Stimulated activated naive CD4-positive, alpha-beta T cell (primary cell): ENCODE results near the gene TRIM32.
"Not testable (repeated sequence)": the region's sequence is repeated elsewhere in the genome, so short reads cannot be mapped to it uniquely, and the experiment has no call there.

Experiments
- DNase-seq, 6 experiments: peaks; one replicate each; lab custom pipeline; 2025; lab: John Stamatoyannopoulos, UW

Gene TRIM32

DNA sequence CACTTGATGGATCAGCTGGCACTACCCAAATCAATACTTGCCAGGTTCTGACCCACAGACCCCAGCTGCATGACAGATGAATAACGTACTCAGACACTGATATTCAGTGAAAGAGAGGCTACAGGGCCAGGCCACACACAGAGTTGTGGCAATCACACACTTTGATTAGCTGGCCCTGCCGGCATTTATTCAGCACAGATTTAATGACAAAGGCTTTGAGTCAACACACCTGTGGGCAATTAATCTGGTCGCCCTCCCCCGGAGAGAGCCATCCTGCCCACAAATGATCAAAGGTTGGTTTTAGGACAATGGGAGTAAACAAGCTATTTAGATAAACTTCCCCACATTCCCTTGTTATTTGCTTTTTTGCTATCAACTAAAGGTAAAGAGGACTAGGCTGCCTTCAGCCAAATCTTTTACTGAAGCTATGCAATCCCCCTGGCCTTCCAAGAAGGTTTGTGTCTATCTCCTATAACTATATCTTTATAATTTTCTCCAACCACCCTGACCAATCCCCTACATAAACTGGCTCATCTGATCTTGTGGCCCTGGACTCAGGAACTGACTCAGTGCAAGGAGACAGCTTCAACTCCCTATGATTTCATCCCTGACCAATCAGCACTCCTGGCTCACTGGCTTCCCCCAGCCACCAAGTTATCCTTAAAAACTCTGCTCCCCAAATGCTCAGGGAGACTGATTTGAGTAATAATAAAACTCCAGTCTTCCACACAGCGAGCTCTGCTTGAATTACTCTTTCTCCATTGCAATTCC is 12.7 kb upstream of the TRIM32 start:
- DNase-seq = no peak

DNA sequence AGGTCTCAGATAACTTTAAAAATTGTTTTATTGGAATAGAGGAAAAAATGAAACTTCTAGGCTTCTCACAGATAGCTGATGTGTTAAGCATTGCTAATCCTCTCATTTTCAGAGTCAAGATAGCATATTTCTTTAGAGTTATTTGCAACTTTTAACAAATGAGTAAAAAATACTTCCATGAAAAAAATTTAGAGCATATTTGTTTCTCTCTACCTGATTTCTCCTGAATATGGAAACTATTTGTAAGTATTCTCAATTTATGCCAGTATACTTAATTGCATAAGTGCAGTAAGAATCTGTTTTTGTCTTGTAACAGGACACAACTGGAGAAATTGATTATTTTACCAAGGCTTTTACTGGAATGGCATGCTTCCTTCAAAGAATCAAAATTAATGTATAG is 3.6 kb upstream of the TRIM32 start:
- no peak for DNase-seq

DNA sequence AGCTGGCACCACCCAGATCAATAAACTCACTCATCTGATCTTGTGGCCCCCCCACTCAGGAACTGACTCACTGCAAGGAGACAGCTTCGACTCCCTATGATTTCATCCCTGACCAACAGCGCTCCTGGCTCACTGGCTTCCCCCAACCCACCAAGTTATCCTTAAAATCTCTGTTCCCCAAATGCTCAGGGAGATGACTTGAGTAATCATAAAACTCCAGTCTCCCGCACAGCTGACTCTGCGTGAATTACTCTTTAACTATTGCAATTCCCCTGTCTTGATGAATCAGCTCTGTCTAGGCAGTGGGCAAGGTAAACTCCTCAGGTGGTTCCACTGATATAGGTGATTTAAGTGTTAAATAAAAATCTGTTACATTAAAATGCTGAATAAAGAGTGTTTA is 1.9 kb upstream of the TRIM32 start:
- DNase-seq = no peak

DNA sequence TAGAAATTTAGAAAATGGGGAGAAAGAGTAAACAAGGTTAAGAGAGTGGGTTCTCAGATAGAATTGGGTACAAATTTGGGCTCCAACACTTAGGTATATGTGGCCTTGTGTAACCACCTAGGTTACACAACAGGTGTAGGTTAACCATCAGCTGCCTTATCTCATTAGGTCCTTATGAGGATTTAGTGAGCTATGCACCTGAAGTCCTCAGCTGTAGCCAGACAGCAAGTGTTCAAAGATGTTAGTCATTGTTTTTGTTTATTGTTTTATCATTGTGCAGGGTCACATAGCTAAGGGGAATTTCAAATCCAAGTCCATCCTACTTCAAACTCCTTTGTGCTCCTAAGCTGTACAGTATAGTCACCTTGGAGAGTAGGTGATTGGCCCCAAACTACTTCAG is 970 bp upstream of the TRIM32 start:
- no peak for DNase-seq

DNA sequence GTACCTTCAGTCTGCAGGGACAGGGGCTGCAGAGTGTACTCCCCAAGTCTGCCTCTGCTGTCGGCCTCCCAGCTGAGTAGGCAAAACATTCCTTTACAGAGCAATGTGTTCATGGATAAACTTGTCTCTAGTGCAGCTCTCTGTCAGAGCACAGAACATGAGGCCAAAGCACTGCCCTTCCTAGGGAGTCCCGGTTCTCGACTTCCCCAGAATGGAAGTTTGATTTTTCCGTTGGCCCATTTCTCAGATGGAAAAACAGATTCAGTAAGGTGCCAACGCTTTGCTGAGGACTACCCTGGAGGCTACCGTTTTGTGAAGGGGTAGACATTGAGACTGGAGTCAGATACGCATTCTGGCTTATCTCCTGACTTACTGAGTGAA is 422 bp upstream of the TRIM32 start:
- no peak for DNase-seq

DNA sequence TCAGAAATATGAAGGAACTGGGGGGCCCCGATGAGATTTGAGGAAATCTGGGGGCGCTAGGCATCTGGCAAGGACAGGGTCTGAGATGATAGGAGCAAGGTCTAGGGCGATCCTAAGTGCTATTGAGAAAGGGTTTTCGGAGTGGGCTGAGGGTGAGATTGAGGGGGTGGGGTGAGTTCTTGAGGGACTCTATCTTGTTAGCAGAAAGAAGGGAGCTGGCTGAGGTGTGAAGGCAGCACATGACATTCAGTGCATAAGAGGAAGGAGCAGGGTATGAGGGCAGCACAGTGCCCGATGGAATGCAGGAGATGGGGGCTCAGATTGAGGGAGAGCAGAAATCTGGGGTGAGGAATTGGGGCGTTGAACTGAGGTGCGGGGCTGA is 640 bp downstream of the TRIM32 start:
- no peak for DNase-seq

DNA sequence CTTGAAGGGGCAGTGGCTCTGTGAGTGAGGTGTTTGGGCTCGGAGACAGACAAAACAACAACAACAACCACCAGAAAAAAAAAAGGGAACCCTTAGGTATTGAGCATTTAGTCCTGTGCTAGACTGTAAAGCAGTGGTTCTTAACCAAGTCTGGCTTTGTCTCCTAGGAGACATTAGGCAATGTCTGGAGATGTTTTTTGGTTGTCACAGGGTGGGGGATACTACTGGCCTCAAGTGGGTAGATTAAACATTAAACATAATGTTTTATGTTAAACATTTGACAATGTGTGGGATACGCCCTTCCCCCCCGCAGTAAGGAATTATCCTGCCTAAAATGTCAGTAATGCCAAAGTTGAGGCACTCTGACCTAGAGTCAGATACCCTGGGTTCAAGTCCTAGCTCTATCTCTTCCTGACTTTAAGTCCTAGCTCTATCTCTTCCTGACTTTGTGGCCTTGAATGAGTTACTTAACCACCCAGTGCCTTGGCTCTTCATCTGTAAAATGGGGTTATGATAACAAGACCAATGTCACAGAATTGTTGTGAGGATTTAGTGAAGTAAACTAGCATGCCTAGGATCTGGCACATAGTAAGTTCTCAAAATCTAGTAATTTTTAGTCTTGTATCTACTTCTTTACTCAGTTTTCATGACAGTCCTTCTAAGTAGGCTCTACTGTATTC is 1.8 kb downstream of the TRIM32 start:
- DNase-seq = no peak

DNA sequence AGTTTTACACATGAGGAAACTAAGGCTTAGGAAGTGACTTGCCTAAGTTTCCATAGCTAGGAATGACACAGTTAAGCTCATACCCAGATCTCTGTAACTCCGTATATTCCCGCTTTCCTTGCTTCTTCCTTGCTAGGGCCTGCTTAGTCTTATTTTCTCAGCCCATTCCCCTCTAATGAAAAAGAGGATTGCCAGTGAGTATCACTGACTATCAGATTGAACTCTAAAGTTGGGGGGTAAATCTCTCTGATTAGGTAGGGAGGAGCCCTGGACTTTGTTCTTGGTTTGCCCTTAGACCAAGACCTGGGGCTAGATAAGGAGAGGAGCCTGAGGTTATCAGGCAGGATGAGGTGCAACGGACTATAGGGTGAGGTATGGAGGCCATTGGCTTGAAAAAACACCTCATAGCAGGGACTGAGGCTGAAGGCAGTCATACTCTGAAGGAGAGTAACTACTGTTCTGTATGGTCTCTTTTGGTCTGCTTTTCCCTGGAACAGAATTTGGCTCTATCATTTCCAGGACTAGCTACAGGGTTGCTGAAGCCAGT is 2.5 kb downstream of the TRIM32 start:
- DNase-seq = no peak

DNA sequence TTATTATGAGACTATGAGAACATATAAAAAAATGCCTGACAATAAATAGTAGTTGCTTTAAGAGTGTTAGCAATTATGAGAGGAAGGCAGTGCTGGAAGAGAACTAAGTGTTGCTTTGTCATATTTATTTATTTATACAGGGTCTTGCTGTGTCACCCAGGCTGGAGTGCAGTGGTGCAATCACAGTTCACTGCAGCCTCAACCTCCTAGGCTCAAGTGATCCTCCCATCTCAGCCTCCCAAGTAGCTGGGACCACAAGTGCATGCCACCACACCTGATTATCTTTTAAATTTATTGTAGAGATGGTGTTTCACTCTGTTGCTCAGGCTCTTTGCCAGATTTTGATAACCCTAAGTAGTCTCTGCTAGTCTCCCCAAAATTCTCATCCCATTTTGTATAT is 3.7 kb downstream of the TRIM32 start:
- DNase-seq = not testable (repeated sequence)

DNA sequence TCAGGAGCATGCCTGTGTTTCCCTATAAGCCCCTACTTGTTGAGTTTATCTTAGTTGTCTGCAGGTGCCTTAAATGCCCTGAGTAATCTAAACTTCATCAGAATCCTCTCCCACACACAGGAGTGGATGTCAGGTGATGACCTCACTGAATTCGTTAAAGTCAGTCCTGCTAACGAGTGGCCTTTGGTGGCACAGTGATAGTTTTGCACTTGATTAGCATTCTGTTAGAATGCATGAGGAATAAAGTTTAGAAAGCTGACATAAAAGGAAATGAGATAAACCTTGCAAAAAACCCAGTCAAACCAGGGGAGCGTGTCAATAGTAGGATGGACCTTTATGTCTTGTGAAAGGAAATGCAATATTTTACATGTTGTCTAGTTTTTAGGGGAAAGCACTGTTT is 4.5 kb downstream of the TRIM32 start:
- DNase-seq = no peak

DNA sequence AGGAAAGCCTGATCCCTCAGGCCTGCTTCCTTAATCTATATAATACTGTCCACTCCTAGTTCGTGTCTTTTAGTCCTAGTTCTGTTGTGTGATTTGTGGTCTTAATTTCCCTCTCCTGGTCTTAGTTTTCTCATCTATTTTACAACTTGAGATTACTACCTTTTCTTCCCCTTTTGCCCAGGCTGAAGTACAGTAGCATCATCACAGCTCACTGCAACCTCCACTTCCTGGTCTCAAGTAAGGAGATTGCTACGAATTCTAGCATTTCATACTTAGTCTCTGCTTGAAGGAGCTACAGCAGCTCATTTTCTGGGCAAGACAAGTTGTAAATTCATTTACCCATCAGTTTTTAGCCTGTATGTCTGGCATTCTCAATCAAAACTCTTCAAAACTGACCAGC is 5.5 kb downstream of the TRIM32 start:
- no peak for DNase-seq

DNA sequence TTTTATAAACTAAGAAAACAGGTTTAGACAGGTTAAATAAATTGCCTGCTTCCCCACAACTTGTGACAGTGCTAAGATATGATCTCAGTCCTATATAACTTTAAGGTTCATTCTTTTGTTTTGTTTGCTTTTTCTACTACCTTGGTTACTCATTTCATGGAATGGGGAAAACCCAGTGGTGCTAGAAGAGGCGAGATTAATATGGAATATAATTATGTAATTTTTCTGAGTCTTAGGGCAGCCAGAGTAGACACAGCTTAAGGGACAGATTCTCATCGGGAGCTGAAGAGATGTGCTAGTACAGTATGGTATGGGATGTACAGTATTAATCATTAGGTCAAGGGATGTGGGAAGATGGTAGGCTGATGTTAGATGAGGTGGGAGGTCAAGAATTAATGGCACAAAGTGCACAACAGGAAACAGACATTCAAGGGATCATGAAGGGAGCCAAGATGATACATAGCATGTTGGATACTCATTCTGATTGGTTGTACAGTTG is 6.2 kb downstream of the TRIM32 start:
- DNase-seq = no peak

DNA sequence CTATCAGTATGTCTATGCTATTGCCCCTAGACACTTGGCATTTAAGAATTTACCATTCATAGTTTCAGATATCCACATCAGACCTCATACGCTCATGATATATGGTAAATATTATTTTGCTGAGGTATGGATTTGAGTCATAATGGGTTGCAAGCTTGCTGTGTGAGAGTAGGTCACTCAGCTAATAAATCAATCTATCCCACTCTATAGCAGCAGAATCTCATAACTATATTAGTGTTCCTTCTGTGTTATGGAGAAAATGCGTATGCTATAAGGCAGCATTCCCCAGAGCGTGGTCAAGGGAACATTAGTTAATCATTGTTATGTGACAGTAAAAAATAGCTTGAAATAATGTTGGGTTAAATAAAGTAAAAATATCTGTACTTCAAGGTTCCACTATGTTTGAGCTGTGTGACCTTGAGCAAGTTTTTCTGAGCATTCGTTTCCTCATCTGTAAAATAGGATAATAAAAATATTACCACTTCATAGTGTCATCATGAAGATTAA is 7.7 kb downstream of the TRIM32 start:
- DNase-seq = no peak

DNA sequence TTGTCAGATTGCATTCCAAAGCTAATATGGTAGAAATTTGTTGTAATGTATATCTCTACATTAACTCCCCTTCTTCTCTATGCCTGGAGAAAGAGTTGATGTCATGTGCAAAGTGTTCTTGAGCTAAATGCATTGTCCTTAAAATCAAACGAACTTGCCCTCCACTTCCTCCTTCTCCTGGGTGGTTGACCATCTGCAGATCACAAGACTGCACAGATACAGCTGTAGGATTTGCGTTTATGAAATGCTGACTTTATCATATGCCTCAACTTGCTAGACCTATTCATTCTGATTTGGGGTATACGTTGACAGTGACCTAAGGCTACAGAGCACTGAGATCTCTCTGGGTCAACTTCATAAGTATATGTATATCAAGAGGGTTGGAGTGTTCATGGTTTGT is 8.3 kb downstream of the TRIM32 start:
- DNase-seq = no peak

DNA sequence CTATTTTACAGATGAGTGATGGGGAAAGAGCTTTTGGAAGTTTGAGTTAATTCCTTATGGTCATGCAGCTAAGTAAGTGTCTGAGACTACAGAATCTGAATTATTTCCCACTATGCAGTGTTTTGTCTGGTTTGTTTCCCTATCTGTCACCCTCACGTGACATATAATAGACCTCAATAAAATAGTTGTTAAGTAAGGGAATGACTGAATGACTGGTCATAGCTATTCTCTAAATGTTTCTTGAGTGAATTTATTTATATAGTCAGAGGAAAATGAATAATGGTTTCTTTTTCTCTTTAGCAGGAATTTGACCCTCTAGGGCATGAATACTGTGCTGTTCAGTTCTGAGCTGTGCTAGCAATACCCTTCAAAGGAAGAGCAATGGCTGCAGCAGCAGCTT is 10.3 kb downstream of the TRIM32 start:
- no peak for DNase-seq

DNA sequence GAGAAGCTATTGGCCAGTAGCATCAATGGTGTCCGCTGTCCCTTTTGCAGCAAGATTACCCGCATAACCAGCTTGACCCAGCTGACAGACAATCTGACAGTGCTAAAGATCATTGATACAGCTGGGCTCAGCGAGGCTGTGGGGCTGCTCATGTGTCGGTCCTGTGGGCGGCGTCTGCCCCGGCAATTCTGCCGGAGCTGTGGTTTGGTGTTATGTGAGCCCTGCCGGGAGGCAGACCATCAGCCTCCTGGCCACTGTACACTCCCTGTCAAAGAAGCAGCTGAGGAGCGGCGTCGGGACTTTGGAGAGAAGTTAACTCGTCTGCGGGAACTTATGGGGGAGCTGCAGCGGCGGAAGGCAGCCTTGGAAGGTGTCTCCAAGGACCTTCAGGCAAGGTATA is 10.8 kb downstream of the TRIM32 start:
- DNase-seq = no peak

DNA sequence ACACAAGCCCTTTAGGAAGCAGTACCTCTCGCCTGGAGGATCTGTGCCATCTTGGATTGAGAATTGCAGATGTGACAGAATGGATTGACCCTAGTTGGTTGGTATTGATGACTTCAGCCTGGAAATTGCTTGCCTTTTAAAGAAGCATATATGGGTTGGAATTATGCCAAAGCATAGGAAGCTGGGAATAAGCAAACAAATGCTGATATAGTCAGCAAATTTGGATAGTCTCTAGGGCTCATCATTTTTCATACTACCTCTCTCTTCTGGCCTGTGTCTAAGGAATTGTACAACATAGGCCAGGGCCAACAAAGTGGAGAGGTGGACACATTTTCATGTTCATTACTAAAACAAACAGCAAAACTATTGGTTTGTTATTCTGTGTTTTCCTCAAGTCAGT is 13.2 kb downstream of the TRIM32 start:
- DNase-seq = no peak

DNA sequence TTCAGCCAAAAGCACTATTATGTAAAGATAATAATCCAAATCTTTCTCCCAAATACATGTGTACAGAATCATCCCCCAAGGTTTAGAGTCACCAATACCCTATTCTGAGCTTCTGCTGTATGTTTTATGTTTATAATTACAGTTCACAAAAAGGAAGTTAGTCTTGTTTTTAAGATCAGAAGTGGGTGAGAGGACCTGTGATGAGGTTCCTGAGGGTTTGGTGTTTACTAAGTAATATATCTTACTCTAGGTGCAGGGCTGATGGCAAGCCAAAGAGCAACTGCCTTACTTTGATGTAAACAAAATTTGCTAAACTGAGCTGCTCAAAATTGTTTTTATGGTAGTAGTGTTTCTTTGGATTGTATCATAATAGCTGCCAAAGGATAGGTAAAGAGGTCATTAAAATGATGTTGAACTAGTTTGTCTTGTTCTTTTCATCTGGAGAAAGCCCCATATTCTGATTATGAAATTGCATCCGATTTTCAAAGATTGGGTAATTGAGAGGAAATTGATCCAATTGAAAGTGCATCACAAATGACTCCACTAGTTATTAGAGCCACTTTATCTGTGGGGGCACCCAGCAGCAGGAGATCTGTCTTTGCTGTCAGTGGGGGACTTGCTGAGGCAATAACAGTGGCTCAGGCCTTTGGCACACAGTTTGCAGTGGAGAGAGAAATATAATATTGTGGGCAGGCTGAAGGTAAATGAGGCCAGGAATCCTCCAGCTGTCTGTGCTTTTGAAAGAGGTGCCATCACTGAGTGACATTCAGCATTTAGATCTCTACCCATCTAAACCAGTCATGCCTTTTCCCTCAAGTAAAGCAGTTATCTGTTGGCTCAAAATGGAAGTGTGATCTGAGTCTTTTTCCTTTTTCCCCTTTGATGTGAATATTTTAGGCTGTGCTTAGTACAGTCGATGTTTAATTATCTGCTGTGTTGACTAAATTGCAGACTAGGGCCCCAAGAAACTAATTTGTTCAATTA is 14.1 kb downstream of the TRIM32 start:
- no peak for DNase-seq

DNA sequence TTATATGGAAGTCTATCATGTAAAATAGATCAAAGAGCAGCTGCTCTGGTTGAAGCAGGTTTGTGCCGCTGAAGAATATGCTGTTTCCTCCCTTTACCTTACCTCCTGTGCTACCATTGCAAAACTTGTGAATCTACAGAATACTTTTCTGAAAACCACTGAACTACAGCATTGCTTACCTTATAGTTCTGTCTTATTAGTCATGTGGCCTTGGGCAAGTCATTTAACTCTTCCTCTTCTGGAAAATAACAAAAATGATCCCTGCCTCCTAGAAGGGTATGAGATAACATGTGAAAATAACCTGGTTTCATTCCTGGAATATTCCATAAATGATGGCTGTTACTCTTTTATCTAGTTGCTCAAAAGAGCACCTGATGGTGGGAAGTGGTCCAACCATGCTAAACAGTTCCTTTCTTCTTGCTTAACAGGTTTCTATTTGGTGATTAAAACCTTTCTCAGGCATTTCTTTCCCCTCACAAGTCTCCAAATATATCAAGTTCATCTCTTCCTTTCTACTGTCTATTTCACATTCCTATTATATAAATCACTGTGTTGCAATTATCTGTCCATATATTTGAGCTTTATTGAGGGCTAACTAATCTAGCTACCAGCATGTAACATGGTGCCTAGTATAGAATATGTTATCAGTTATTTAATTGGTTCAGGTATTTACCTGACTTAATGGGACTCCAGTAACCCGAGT is 15.0 kb downstream of the TRIM32 start:
- no peak for DNase-seq

DNA sequence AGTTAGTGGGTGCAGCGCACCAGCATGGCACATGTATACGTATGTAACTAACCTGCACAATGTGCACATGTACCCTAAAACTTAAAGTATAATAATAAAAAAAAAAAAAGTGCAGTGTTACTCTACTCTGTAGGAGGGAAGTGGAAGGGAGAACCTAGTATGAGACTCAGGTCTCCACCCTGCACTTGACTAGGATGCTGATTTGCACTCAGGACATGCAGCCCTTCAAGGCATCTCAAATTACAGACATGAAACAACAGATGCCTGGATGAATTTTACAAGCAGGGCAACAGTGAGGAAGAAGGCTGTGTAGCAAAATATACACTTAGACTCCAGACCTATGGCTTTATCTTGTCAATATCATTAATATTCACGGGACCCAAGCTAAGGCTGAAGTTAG is 16.5 kb downstream of the TRIM32 start:
- no peak for DNase-seq

DNA sequence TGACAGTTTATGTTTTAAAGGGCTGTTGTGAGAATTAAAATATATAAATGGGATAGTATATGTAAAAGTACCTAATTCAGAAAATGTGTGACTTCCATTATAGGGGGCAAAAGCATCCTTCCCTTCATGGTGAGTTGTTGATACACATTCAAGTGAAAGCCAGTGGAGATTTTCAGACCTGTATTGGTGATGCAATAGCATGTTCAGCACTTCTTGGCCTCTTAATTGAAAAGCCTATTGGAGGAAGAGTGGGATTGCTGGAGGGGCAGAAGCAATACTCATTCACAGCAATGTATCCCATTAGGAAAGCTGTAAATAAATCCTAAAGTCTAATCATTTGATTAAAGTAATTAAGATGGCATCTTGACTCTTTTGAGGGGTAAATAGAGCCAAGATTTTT is 17.4 kb downstream of the TRIM32 start:
- DNase-seq = no peak
